Left hindlimb (tissue), 1 donor: ENCODE measurements around the gene KIAA1217.

ENCODE experiments used
- DNase-seq: peaks from one replicate; pipeline ENCODE4 v3.0.0-alpha.2; 2018

KIAA1217 gene

DNA sequence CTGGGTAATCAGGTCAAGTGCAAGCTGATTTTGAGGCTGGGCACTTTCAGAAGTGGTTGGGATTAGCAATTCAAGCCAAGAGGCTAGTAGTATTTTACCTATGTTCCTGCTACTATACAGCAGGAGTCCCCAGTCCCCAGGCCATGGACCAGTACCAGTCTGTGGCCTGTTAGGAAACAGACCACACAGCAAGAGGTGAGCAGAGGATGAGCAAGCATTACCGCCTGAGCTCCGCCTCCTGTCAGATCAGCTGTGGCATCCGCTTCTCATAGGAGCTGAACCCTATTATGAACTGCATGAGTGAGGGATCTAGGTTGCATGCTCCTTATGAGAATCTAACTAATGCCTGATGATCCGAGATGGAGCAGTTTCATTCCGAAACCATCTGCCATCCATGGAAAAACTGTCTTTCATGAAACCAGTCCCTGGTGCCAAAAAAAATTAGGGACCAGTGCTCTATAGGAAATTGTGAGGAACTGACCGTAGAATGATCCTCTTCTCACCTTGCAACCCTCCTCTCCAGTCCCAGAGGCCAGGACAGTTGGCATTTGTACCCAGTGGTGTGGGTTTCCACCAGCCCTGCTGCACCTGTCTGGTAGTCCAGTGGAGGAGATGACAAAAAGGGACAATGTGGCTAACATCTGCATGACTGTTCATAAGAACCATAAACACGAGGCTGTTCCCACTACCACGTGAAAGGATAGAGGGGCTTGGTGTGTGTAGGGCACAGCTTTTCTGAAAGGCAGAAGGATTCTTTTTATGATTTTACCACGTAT, 172.5 kb downstream of the KIAA1217 start:
- DNase-seq: no peak

GRCh38 chr10:24382045-24382444, 173.1 kb downstream of the KIAA1217 start:
- no peak for DNase-seq

GRCh38 chr10:24382596-24382978, 173.6 kb downstream of the KIAA1217 start:
- no peak for DNase-seq

DNA sequence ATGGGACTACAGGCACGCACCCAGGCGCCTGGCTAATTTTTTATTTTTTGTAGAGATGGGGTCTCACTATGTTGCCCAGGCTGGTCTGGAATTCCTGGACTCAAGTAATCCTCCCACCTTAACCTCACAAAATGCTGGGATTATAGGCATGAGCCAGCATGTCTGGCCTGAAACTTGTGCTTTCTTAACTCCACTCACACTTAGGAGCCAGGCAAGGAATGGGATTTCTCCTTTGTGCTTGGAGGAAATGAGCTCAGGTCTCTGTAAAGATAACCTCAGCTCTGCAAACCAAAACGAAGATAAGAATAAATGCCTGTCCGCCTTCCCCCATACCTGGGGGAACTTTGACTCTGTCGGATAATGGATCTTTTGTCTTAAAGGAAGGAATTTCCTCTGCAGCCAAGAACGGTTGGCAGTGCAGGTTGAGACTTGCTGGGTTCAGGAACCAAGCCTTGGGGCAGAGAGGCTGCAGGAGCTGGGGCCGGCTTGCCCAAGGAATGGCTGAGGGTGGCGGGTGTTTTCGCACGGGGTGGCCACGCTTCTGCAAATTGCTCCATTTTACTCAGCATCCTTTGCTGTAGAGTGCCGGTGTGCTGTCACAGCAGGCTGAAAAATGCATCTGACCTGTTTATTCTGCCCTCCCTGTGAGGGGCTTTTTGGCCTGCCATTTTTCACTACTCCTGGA, 174.2 kb downstream of the KIAA1217 start:
- DNase-seq: no peak

DNA sequence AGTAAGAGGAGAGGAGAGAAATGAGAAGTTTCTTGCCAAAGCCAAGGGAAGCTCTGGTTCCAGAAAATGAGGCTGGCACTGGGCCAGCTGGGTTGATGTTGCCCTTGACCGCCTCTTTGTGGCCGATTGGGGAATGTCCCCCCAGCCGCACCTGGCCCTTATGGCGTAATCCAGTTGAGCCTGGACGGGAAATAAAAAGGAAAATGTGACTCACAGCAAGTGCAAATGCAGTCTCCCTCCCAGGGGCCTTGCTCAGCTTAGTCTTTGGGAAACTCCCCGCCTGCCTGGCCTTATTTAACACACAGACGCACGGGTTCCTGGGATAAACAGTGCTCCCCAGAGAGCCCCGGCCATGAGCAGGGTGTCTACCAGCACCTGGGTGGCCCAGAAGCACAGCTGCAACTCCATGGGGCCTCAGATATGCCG, 174.8 kb downstream of the KIAA1217 start:
- peak; percentile 93 for DNase-seq

DNA sequence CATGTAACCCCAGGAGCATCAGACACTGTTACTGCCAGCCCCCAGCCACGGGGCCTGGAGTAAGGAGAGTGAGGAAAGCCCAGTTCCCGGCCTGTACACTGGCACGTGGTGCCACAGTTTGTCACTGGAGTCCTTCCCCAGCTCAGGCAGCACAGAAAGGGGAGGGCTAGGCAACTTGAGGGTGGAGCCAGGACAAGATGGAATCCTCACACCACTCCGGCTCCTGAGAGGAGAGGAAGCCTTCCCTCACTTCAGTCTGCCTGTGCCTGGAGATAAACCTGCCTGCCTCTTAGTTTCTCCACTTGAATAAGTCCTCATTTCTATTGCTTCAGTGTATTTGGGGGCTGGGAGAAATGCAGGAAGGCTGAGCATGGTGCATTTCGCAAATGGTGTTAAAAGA, 176.0 kb downstream of the KIAA1217 start:
- no peak for DNase-seq

DNA sequence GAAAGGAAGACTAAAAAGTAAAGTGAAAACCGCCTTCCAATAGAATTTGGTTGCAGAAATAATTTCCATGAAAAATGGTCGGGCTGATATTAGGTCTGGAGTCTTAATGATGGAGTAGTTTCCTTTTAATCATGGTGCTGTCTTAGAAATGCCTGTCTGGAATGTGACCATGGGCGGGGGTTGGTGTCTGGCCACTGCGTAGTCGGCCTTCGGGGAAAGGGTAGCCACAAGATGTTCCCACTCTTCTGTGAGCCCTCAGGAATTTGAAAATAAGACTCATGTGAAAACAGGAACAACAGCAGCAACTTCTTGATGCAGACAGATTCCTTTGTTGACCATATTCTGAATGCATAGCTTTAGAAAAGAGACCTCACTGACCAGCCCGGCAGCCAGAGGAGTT, 176.8 kb downstream of the KIAA1217 start:
- peak; percentile 56 for DNase-seq

GRCh38 chr10:24390146-24390700, 181.3 kb downstream of the KIAA1217 start:
- DNase-seq: no peak

DNA sequence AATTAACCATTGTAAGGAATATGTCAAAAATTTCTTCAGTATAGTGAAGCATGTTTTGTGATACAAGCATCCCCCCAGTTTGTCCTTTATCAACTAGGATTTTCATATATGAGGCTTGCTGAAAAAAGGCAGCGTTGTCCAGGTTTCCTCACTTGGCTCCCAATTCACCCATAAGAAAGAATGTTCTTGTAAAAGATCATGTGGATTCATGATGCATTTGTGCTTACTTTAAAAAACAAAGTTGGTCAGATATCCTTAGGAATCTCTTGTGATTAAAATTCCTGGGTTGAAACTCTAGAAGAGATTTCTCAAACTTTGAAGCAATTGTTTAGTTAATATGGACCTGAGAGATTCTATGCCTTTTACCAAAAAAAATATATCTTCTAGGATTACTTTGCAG, 181.8 kb downstream of the KIAA1217 start:
- DNase-seq: no peak

DNA sequence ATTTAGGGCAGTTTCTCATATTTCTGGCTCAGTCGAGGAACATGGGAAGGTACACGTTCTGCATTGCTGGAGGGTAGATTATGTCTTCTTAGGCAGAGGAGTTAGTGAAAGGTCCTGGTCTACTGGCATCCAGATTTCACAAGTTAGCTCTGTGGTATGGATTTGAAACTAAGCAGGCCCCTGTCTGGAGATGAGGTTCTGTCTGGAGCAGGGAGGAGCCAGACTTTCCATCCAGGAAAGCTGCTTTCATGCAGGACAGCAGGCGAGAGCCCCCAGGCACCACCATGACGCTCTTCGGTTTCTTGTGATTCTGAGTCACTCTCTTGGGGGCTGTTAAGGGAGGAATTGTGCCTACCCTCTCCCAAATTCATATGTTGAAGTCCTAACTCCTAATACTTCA, 184.3 kb downstream of the KIAA1217 start:
- no peak for DNase-seq

DNA sequence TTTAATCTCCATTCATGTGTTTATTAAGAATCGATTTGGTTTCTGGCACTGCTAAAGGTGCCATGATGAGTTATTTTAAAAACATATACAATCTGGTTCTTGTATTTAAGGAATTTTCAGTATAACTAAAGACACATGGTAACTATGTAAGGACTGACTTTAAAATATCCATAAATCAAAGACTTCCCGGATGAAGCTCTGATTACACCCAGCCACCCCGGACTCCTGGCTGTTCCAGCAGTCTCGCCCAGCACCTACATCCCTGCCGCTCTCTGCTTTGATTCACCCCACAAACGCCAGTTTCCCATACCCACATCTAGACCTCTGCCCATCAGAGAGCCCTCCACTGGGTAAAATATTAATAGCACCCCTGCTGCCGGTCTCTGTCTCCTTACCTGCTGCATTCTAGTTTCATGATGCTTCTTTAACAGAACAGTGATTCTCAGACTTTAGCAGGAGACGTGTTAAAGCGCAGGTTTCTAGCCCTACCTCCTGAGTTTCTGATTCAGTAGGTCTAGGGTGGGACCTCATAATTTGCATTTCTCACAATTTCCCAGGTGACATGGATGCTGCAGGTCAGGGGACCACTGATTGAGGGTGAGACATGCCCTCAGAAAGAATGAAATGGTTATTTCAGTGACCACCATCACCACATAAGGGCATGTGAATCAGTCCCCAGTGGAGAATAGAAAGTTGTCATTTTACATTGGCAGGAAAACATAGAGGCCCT, 185.7 kb downstream of the KIAA1217 start:
- no peak for DNase-seq

- no peak for DNase-seq
Measured at GRCh38 chr10:24396396-24396795, 187.5 kb downstream of the KIAA1217 start.

GRCh38 chr10:24397662-24398061, 188.7 kb downstream of the KIAA1217 start:
- DNase-seq: no peak

GRCh38 chr10:24404567-24404966, 195.6 kb downstream of the KIAA1217 start:
- no peak for DNase-seq

GRCh38 chr10:24405635-24406034, 196.7 kb downstream of the KIAA1217 start:
- DNase-seq: no peak

GRCh38 chr10:24406809-24407483, 198.0 kb downstream of the KIAA1217 start:
- DNase-seq: no peak

GRCh38 chr10:24407928-24408327, 199.0 kb downstream of the KIAA1217 start:
- no peak for DNase-seq

DNA sequence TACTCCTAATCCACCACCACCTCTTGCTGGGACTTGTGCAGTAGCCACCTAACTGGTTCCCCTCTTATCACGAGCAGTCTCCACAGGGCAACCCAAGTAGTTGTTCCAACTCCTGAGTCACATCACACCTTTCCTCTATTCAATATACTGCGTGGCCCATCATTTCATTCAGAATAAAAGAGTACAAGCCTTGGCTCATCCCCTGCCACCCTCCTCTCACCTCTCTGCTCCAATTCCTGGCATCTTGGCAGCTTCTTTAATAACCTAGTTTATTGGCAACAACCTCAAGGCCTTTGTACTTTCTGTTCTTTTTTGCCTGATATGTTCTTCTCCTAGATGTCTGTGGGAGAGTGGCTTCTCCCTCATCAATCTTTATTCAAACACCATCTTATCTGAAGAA, 199.4 kb downstream of the KIAA1217 start:
- DNase-seq: no peak

DNA sequence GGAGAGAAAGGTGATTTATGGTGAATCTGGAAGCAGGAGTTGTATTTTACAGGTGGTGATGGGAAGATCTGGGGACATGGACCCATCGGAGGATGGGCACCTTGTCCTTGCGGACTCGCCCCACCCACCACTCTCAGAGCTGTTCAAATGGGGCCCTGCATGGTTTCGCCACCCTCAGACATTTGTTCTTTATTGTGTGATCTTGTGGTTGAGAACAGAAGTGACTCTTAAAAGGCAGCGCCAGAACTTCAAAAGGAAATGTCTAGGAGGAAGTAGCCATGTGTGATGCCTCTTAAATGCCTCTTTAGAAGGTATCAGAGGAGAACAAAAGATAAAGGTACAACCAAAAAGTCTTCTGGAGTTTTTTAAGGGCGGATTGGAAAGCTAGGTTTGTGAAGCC, 205.7 kb downstream of the KIAA1217 start:
- no peak for DNase-seq

DNA sequence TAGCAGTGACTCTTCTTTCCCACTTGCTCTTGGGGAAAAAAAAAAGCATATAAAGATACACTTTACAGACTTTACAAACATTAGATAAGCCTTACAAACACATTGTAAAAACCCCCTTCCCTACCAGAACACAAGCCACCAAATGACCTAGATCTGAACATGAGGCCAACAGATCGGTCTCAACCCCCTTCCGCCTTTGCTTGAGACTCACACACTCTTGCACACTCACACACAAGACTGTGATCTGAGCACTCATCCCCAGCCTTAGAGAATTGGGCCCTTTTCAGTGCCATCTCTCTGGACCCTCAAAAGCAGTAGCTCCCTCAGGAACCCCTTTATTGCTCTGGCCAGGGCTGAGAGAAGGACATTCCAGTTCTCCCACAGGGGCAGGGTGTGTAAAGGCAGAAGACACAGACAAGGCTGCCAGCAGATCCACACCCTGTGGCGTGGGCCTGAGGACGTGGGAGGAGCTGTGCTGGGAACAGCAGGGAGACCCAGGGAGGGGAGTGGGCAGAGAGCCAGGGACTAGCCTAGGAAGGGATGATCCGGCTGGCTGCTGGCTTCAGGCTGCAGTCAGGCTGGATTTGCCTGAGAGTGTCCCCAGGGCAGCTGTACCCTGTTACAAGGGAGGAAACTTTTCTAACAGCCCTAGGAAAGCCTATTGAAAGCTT, 206.7 kb downstream of the KIAA1217 start:
- peak; percentile 89 for DNase-seq

DNA sequence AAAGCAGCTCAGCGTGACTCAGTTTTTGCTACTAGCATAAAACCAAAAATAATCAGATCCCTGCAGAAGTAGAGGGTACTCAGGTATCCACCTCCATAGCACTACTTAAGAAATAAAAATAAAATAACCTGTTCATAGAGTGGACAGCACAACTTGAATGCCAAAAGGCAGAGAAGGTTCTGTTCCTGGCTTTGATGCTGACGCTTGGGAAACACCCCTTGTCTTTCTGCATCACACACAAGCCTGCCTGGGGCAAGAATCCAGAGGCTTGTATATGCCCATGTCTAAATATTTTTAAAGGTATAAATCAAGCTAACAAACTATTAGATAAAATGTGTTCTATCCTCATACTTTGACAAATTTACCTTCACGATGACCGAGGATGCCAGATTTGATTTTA, 207.3 kb downstream of the KIAA1217 start:
- DNase-seq: no peak

DNA sequence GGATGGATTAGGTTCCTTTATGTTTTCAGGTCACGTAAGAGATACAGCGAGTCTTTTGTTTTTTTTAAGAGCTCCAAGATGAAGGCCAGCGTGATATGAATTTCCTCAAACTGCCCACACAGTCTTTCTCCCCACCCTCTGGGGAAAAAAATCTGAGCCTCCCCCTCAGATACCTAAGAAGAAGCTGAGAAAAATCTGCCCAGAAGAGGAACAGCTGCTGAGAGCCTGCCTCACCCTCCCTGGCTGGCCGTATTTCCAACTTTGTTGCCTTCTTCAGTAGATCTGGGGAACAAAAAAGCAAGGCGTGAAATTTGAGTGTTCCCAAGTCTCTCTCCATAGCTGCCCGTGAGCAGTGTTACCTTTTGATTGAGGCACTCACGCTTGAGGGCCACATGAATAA, 208.1 kb downstream of the KIAA1217 start:
- no peak for DNase-seq
